HG03439 (cell line): ENCODE results near the gene TESPA1.
"Not testable (repeated sequence)": the region's sequence is repeated elsewhere in the genome, so short reads cannot be mapped to it uniquely, and the experiment has no call there.

Experiments
- ATAC-seq: cut with Tn5 transposase; IDR thresholded peaks from one replicate; pipeline ENCODE4 v1.9.1; 2021; ENCODE audit warnings: mild to moderate bottlenecking, moderate library complexity; ENCODE audit not compliant: unreplicated experiment

TESPA1 gene

GRCh38 chr12:54984658-54985376 lies at the start of gene TESPA1:
Gene TESPA1 (minus strand): TSS chr12:54984762. CDS start chr12:54974562, 10,200 bp downstream.
- peak; percentile 95 for ATAC-seq

- ATAC-seq, result no peak
Observed at GRCh38 chr12:55034218-55034617, 49.7 kb upstream of the TESPA1 start.

- ATAC-seq, result no peak
Observed at GRCh38 chr12:55025508-55025907, 40.9 kb upstream of the TESPA1 start.

GRCh38 chr12:55024575-55024974 lies 40.0 kb upstream of the TESPA1 start:
- no peak for ATAC-seq

GRCh38 chr12:55019784-55020183 lies 35.2 kb upstream of the TESPA1 start, which contains the start of gene NEUROD4:
Gene NEUROD4 (plus strand): TSS chr12:55019974. CDS start chr12:55026440, 6,466 bp downstream.
- no peak for ATAC-seq

GRCh38 chr12:55017416-55017925 lies 32.9 kb upstream of the TESPA1 start:
- no peak for ATAC-seq

- ATAC-seq, result no peak
Observed at GRCh38 chr12:55008944-55009585, 24.5 kb upstream of the TESPA1 start.

GRCh38 chr12:55002355-55002754 lies 17.8 kb upstream of the TESPA1 start:
- ATAC-seq, result no peak

GRCh38 chr12:55001198-55001868 lies 16.8 kb upstream of the TESPA1 start:
- ATAC-seq, result no peak

- ATAC-seq, result no peak
Observed at GRCh38 chr12:54998958-54999510, 14.5 kb upstream of the TESPA1 start.

- ATAC-seq, result no peak
Observed at GRCh38 chr12:54997929-54998522, 13.5 kb upstream of the TESPA1 start.

GRCh38 chr12:54996205-54996604 lies 11.6 kb upstream of the TESPA1 start:
- no peak for ATAC-seq

GRCh38 chr12:54993181-54993835 lies 8.7 kb upstream of the TESPA1 start:
- ATAC-seq, result peak; percentile 59

GRCh38 chr12:54991991-54992375 lies 7.4 kb upstream of the TESPA1 start:
- ATAC-seq, result no peak

GRCh38 chr12:54991161-54991990 lies 6.8 kb upstream of the TESPA1 start:
- ATAC-seq, result peak; percentile 66

GRCh38 chr12:54989829-54990228 lies 5.3 kb upstream of the TESPA1 start:
- no peak for ATAC-seq

- no peak for ATAC-seq
Observed at GRCh38 chr12:54988402-54989054, 4.0 kb upstream of the TESPA1 start.

GRCh38 chr12:54987611-54988231 lies 3.2 kb upstream of the TESPA1 start:
- no peak for ATAC-seq

GRCh38 chr12:54986773-54987172 lies 2.2 kb upstream of the TESPA1 start:
- not testable (repeated sequence) for ATAC-seq
